ENCODE measurements around the gene LRRC74B.
"Not testable (repeated sequence)": the region's sequence is repeated elsewhere in the genome, so short reads cannot be mapped to it uniquely, and the experiment has no call there.

LRRC74B gene

DNA sequence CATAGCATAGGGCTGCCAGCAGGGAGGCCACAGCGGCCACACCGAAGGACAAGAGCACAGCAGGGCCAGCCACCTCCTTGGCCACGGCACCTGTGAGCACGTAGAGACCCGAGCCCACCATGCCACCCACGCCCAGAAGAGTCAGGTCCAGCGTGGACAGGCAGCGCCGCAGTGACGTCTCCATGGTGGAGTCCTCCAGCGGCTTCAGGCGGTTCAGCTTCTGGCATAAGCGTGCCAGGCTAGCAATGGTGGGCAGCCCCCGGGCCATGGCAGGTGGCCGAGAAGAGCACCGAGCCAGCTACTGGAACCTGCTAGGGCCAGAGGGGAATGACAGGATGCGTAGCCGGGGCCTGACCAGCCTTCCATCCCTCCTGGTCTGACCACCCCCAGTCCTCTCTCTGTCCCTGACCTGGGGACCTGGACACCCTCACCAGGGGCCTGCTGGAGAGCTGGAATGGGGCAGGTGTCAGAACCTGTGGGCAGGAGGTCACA is 14.2 kb upstream of the LRRC74B start:
- H3K4me3 ChIP-seq (ENCODE audit: low read depth, low read length) = no peak overlapping the region

DNA sequence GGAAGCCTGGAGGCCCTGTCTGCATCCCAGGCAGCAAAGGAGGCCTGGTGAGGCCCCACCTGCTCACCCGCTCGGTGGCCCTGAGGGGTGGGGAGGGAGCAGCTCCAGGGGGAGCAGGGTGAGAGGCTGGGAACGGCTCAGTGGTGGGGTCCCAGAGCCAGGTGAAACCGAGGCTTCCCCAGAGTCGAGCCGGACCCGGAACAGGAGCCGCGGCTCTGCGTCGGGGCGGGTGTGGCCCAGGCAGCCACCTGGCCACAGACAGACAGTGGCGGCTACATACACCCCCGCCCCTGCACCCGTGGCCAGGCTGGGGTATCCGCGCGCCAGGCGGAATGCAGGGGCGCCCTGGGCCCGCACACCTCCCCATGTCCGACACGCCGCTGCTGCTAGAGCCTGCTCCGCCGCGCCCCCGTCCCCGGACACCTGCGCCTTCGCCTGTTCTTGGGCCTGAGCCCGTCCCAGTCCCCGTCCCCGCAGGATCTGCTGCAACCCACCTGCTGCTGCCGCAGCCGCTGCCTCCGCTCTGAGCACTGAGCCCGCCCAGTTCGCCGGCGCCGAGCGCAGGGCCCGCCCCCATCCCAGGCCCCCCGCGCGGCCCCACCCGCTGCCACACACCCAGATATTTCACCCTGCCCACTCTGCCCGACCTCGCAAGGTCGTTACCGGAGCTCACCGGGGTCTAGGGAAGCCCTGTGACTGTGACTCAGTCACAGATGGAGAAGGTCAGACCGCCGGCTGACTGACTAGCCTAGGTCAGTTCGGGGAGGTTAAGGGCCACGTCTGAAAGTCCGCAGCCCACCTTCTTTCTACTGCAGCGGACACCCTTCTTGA is 13.5 kb upstream of the LRRC74B start, which contains the start of gene SLC7A4:
TSS of gene SLC7A4 (minus strand) at position 525 of the 831 bp plus-strand sequence. CDS start 749 bp downstream, outside the sequence.
- peak within 1 kb of the TSS; percentile 38 for H3K4me3 ChIP-seq (ENCODE audit: low read depth, low read length)

DNA sequence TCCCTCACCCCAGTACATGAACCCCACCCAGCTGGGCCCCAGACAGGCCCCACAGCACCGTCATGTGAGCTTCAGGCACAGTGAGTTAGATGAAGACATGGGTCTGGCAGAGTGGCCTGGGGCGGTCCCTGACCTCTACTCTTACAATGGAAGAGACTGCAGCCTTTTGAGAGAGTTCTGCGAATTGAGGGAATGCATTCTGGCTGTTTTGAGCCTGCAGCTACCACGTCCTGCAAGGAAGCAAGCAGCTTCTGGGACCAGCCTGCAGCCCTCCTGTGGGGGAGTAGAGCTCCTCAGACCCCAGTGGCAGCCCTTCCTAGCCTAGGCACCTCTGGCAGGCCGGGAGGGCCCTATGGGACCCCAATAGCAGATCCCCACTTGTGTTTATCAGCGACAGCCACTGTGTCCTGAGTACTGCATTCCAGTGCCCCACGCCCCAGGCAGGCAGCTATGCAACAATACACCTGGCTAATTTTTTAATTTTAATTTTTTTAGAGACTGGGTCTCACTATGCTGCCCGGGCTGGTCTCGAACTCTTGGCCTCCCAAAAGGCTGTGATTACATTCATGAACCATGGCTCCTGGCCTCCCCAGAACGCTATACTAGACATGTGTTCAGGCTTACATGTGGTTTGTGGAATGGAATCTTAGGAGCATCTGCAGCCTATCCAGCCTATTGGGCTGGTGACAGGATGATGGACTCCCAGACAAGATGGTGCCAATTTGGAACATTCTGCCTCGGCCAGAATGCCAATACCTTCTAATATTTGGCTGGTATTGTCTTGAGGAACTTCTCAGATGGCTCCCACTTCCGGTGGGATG is 12.7 kb upstream of the LRRC74B start:
- H3K4me3 ChIP-seq (ENCODE audit: low read depth, low read length) = peak overlapping the region; percentile 38

DNA sequence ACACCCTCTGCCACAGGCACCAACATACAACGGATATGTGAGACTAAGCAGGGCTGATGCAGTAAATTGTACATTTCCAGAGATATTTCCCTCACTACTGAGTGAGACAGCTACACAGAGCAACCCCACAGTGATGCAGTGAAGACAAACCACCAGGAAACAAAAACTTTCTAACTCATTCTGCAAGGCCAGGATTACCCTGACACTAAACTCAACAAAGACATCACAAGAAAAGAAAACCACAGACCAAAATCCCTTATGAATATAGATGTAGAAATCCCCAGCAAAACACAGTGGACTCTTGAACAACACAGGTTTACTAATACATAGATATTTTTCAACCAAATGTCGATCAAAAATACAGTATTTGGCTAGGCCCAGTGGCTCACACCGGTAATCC is 11.9 kb upstream of the LRRC74B start:
- no peak overlapping the region for H3K4me3 ChIP-seq (ENCODE audit: low read depth, low read length)

DNA sequence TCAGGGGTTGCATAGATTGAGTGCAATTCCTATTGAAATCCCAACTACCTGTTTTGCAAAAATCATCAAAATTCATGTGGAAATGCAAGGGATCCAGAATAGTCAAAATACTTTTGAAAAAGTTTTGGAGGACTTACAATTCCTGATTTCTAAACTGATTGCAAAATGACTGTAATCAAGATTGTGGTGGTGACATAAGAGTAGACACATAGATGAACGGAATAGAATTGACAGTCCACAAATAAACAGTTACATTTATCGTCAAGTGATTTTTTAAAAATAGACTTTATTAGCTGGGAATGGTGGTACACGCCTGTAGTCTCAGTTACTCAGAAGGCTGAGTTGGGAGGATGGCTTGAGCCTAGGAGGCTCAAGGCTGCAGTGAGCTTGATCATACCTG is 10.8 kb upstream of the LRRC74B start:
- H3K4me3 ChIP-seq (ENCODE audit: low read depth, low read length) = no peak overlapping the region

DNA sequence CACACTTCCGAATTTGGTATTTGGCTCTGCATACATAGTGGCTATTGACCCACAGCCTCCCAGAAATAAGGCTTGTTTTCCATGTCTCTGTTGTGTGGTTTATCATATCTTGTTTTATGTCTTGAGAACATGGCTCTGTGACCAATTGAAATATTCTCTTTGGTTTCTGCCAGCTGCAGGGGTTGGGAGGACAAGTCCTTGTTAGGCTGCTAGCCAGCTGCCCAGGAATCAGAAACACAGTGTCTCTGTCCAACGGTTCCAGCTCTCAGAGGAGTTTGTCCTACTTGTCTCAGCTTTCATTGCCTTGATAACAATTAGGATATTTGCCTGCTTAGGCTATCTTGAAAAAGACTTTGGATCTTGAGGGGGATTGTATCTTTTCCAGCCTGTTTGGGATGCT is 7.3 kb upstream of the LRRC74B start:
- no peak overlapping the region for H3K4me3 ChIP-seq (ENCODE audit: low read depth, low read length)

DNA sequence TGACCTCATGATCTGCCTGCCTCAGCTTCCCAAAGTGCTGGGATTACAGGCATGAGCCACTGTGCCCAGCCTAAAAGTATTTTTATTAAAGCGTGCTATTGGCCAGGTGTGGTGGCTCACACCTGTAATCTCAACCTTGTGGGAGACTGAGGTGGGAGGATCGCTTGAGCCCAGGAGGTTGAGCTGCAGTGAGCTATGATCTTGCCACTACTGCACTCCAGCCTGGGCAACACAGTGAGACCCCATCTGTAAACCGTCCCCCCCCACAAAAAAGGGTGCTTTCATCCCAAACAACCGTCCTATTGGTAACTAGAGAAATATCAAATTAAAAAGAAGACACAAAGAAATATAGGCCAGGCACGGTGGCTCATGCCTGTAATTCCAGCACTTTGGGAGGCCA is 6.6 kb upstream of the LRRC74B start:
- not testable (repeated sequence) for H3K4me3 ChIP-seq (ENCODE audit: low read depth, low read length)

DNA sequence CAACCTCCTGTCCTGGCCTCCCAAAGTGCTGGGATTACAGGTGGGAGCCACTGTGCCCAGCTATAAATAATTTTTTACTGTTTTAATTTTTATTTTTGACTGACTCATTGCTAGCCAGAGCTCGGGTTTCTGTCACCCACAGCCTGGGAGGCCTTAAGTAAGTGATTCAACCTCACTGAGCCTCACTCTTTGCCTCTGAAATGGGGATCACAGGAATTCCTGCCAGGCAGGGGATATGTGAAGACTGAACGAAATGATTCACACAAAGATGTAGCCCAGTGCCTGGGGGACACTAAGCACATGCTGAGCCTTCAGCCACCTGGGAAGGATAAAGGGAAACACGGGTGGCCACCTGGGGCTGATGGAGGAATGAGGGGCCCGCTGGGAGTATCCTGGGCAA is 3.8 kb upstream of the LRRC74B start:
- H3K4me3 ChIP-seq (ENCODE audit: low read depth, low read length) = no peak overlapping the region

DNA sequence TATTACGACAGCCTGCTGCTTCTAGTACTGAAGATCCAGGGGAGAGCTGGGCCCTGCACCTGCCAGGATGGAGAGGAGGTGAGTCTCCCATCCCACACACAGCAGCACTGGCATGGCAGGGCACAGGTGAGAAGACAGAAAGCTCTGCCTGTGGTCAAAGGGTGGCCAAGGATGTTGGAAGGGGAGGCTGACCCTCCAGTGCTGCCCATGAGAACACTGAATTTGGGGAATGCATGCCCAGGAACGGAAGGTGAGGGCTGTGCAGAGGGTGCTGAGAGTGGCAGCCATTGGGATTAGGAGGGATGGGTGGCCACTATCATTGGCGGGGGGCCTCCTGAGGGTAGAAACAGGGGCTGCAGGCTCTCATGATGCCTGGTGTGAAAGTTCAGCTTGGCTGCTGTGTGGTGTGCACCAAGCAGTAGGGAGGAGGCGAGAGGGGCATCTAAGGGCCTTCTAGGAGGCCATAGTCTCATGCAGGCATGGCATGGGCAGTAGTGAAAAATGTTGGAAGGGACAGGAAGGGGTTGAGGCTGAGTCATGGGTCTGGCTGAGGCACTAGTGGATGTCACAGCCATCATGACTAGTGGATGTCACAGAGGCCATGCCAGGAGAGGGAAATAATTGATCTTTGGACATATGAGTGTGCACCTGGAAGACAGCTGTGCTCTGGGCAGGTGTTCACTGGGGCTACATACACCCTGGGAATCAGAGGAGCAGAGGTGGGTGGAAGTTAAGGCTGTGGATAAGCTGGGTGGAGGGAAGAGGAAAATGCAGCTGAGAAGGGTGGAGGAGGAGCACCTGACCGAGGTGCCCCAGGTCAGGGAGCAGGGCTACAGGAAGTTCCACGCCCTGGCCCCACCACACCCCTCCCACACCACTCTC is 2.5 kb upstream of the LRRC74B start:
- no peak overlapping the region for H3K4me3 ChIP-seq (ENCODE audit: low read depth, low read length)

DNA sequence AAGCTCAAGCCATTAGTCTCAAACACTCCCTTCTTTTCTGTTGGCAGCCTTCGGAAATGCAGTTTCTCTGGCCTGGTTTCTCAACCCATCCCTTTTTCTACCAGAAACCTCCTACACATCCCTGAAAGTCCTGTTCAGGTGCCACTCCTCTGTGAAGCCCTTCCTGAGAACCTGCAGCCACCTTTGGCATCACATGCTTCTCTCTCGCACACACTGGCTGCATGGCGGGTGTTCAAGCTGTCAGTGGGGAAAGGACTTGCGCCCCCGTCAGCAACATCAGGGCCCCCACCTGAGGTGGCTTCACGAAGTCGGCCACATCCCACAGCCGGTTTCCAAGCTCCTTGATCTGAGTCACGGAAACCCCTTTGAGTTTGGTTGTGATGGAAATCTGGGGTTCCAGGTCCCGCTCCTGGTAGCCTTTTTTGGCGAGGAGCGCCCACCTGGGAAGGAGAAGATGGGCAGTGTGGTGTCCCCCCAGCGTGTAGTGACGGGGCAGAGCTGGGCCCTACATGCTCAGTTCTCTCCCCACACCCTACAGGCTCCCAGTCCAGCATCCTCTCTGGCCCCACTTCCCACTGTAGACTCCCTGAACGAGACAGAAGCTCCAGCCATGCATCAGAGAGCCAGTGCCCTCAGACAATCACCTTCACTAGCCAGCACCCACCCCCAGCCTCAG is 1.7 kb upstream of the LRRC74B start:
- H3K4me3 ChIP-seq (ENCODE audit: low read depth, low read length) = no peak overlapping the region

DNA sequence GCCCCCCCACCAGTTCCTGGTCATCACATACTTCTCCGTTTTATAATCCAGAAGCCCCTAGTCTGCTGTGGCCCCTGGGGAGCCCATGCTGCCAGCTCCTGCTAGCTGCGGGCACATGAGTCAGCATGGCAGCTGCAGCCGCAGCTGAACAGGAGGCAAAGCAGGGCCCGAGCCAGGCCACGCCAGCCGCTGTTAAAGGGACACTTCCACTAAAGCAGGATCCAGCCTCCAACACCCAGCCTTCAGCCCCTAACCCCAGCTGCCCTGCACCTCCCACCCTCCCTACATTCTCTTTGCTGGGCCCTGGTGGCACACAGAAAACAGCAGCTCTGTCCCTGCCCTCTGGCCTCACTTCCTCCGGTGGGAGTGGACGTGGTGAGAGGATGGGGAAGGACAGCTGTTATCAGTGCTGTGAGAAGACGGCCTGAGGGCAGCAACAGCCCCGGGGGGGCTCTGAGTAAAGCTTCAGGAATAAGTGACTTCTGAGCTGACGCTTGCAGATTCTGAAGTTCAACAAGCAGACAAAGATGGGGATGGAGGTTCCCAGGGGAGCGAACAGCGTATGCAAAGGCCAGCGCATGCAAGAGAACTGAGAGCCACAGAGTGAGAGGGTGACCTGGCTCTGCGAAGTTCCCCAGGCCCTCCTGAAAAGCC is 688 bp upstream of the LRRC74B start:
- H3K4me3 ChIP-seq (ENCODE audit: low read depth, low read length) = peak overlapping the region; percentile 17

DNA sequence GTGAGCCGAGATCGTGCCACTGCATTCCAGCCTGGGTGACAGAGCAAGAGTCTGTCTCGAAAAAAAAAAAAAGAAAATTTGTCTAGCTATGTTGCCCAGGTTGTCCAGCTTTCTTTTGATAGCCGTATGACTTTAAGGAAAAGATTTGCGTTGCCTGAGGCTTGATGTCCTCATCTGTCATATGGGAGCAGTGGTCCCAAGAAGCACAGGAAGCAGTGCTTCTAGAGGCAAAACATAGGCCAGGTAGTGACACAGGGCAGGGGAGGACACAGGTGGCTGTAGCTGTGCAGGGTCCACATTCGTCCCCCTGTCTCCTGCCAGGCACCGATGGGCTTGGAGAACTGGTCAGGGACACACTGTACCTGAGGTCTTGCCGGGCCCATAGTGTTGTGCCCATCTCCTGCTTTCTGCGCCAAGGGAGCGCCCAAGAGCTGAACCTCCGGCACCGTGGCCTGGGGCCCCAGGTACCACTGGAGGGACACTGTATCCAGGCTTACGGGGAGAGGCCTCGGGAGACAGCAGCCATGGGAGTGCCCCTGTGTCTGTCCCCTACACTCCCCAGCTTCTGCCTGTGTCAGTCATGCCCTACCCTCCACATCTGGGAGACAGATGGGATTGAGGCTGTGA is 1.4 kb downstream of the LRRC74B start:
- H3K4me3 ChIP-seq (ENCODE audit: low read depth, low read length) = no peak overlapping the region

DNA sequence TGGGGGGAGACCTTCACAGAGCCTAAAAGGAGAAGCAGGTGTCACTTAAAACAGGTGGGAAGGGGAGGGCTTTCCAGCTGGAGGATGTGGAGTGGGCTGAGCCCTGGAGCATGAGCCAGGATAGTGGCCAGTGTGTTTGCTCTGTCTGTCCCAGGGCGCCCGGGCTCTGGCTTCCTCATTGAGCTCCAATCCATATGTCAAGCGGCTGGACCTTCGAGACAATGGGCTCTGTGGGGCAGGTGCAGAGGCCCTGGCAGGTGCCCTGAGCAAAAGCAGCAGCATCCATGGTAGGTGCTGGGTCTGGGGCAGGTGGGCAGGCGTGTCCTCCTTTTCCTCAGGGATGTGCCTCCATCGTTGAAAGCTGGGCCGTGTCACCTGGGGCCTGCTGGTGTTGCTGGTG is 2.0 kb downstream of the LRRC74B start:
- H3K4me3 ChIP-seq (ENCODE audit: low read depth, low read length) = no peak overlapping the region

DNA sequence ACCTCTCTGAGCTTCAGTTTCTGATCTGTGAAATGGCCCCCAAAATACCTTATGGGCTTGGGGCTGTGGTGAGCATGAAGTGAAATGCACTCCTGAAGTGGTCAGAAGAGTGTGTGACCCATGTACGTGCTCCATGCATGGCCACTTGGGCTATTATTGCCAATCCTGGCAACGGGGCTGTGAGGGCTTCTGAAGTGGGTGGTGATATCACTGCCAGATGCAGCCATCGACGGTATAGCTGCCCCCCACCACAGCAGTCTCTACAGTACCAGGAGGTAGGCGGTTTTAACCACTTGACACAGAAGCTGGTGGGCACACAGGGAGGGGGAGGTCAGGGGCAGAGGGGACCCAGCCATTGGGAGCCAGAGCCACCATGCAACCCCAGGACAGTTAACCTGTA is 2.7 kb downstream of the LRRC74B start:
- H3K4me3 ChIP-seq (ENCODE audit: low read depth, low read length) = not testable (repeated sequence)

DNA sequence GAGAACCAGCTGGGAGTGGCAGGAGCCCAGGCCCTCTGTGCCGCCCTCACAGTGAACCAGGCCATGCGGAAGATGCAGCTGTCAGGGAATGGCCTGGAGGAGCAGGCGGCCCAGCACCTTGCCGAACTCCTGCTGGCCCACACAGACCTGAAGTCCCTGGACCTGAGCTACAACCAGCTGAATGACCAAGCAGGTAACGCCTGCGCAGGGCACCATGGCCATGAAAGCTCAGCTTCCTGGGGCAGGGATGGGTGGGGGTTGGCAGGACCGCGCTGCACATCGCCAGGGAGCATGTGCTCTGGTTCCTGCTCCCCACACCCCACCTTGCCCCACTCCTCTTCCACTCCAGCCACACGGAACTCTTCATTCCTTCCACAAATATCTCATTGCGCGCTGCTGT is 3.2 kb downstream of the LRRC74B start:
- H3K4me3 ChIP-seq (ENCODE audit: low read depth, low read length) = not testable (repeated sequence)

DNA sequence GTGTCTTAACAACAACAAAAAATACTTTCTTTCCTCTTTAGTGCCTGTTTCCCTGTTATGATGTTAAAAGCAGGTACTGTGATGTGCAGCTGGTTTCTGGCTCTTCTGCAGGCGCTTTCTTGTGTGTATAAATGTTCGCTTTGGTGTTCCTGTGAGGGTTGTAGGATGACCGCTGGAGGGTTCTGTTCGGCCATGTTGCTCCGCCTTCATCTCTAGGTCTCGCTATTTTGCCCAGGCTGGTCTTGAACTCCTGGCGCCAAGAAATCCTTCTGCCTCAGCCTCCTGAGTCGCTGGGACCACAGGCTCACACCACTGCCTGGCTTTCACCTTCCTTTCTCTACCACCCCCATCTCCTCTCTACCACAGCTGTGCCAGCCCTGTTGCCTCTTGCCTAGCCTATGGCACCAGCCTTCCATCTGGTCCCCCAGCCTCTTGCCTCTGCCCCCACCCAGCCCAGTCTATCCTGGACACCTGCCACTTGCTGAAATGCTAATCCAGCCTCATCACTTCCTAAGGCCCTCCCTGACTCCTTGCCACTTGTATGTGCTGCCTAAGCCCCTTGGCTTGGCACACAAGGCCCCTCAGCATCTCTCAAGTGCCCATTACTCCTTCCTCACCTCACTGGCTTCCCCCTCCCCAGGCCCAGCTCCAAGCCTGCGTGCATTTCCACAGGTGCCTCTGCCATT is 5.5 kb downstream of the LRRC74B start:
- no peak overlapping the region for H3K4me3 ChIP-seq (ENCODE audit: low read depth, low read length)

DNA sequence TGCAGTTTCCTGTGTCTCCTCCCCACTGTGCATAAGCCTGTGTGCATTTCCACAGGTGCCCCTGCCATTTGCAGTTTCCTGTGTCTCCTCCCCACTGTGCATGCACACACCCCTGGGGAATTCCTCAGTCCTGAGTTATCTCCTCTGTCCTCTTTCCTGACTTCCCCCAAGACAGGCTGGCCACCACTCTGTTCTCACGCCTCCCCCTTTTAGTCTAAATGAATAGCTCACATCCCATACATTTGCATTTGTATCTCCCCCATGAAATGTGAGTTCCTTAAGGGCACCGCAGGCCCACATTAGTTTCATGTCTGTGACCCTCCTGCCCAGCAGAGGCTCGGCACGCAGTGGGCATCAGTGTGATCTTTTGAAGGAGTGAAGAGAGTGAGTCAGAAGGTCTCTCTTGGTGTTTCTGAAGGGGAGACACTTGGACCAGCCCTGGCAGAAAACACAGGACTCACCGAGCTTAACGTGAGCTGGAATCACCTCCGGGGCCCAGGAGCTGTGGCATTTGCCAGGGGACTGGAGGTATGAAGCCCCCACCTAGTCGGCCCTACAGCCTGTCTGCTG is 6.2 kb downstream of the LRRC74B start:
- no peak overlapping the region for H3K4me3 ChIP-seq (ENCODE audit: low read depth, low read length)

DNA sequence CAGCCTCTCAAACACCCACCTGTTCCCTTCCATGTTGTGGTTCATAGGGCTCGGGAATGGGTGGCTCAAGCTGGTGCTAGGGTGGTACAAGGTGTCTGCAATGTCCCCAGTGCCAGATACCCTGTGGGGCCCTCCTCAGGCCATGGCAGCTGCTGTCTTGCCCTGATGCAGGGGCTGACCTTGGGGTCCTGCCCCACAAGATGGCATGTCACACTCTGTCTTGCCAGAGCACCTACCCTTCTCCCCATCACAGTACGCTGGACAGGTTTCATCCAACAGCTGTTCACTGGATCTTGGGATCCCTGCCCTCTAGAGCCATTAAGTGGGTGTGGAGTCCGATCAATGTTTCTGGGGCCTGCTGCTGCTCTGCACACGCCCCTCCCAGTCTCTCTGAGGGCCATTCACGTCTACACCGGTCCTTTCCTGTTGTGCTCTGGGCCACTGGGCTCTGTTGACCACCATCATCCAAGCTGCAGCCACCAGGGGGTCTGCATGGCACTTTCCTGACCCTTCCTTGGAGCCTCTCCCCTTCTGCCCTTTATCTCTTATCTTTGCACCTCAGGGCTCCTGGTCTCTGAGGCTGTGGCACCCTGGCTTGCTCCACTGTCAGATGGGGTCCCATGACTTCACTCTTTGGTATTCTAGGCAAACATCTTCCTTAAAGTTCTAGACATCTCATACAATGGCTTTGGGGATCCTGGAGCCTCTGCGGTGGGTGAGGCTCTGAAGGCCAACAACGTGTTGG is 7.1 kb downstream of the LRRC74B start:
- no peak overlapping the region for H3K4me3 ChIP-seq (ENCODE audit: low read depth, low read length)

All from iPS-11a (cell line).